ENCODE measurements around the gene S100PBP.
A peak's percentile ranks its signal among the peaks of the same experiment; 100 is the strongest.

The S100PBP gene

GRCh38 chr1:32871364-32872191, 54.1 kb downstream of the S100PBP start:
- no peak for DNase-seq

GRCh38 chr1:32872192-32872460, 54.7 kb downstream of the S100PBP start:
- DNase-seq, result no peak

- DNase-seq, result no peak
Observed at GRCh38 chr1:32873484-32873883, 56.0 kb downstream of the S100PBP start.

GRCh38 chr1:32874860-32875752, 57.7 kb downstream of the S100PBP start:
- no peak for DNase-seq

GRCh38 chr1:32876341-32877210, 59.1 kb downstream of the S100PBP start:
- DNase-seq, result peak; percentile 80

GRCh38 chr1:32877211-32878110, 60.0 kb downstream of the S100PBP start:
- no peak for DNase-seq

- no peak for DNase-seq
Observed at GRCh38 chr1:32878183-32878582, 60.7 kb downstream of the S100PBP start.

- DNase-seq, result no peak
Observed at GRCh38 chr1:32878637-32879041, 61.2 kb downstream of the S100PBP start.

GRCh38 chr1:32881291-32881690, 63.8 kb downstream of the S100PBP start:
- DNase-seq, result no peak

GRCh38 chr1:32881871-32882850, 64.7 kb downstream of the S100PBP start:
- DNase-seq, result no peak

GRCh38 chr1:32883338-32884031, 66.0 kb downstream of the S100PBP start:
- no peak for DNase-seq

- DNase-seq, result no peak
Observed at GRCh38 chr1:32884032-32884372, 66.5 kb downstream of the S100PBP start.

- no peak for DNase-seq
Observed at GRCh38 chr1:32884726-32885125, 67.3 kb downstream of the S100PBP start.

- no peak for DNase-seq
Observed at GRCh38 chr1:32885676-32886003, 68.2 kb downstream of the S100PBP start.

- peak; percentile 85 for DNase-seq
Observed at GRCh38 chr1:32886004-32886827, 68.8 kb downstream of the S100PBP start, which contains the start of gene HPCA. Gene HPCA, plus strand, starts transcription at chr1:32886491. Its CDS starts 2,408 bp downstream, at chr1:32888899.

GRCh38 chr1:32886828-32887414, 69.5 kb downstream of the S100PBP start:
- no peak for DNase-seq

- no peak for DNase-seq
Observed at GRCh38 chr1:32887623-32888022, 70.2 kb downstream of the S100PBP start.

GRCh38 chr1:32888134-32888533, 70.7 kb downstream of the S100PBP start:
- no peak for DNase-seq
